ENCODE measurements around the gene CDRT4. TPM values are rescaled to one million over a fixed set of nuclear protein-coding genes. Genes with fewer than 3 reads are reported as not detected.

Gene CDRT4
- not detected for polyA plus RNA-seq (2012; ENCODE audit: low read depth, missing spikeins)

- DNase-seq (ENCODE audit: insufficient read length, low spot score) (no peak), FAIRE-seq (no peak)
- TF ChIP-seq POLR2AphosphoS5 (IDR thresholded peaks at IDR 0.05; ENCODE audit: low read depth, low read length) = no peak
- TF ChIP-seq SPI1 (IDR thresholded peaks at IDR 0.05; ENCODE audit: low read depth, low read length) = no peak
- TF ChIP-seq POU2F2 (IDR thresholded peaks at IDR 0.05; ENCODE audit: low read depth, low read length) = no peak
- no peak for TF ChIP-seq POLR2A (IDR thresholded peaks at IDR 0.05; ENCODE audit: low read depth, low read length)
- no peak for TF ChIP-seq PAX5 (IDR thresholded peaks at IDR 0.05; ENCODE audit: insufficient read depth, low read length, severe bottlenecking)
- TF ChIP-seq TAF1 (IDR thresholded peaks at IDR 0.05; ENCODE audit: low read depth, low read length) = no peak
Measured at GRCh38 chr17:15467592-15467991, at the start of gene CDRT4. TSS of gene CDRT4 (minus strand) at chr17:15467621. CDS start at chr17:15440238, 27,383 bp downstream.

GRCh38 chr17:15516150-15516549 is 48.7 kb upstream of the CDRT4 start:
- no peak for TF ChIP-seq SPI1 (IDR thresholded peaks at IDR 0.05; ENCODE audit: low read depth, low read length)
- TF ChIP-seq POLR2AphosphoS5 (IDR thresholded peaks at IDR 0.05; ENCODE audit: low read depth, low read length) = no peak
- no peak for TF ChIP-seq POLR2A (IDR thresholded peaks at IDR 0.05; ENCODE audit: low read depth, low read length)
- TF ChIP-seq TAF1 (IDR thresholded peaks at IDR 0.05; ENCODE audit: low read depth, low read length) = no peak
- TF ChIP-seq POU2F2 (IDR thresholded peaks at IDR 0.05; ENCODE audit: low read depth, low read length) = no peak
- TF ChIP-seq PAX5 (IDR thresholded peaks at IDR 0.05; ENCODE audit: insufficient read depth, low read length, severe bottlenecking) = no peak
- no peak for FAIRE-seq

GRCh38 chr17:15514469-15514868 is 47.0 kb upstream of the CDRT4 start:
- DNase-seq (ENCODE audit: insufficient read length, low spot score) (no peak), FAIRE-seq (no peak)

More at GRCh38 chr17:15516150-15516549, 48.7 kb upstream of the CDRT4 start:
- no peak for DNase-seq (ENCODE audit: insufficient read length, low spot score)

DNA sequence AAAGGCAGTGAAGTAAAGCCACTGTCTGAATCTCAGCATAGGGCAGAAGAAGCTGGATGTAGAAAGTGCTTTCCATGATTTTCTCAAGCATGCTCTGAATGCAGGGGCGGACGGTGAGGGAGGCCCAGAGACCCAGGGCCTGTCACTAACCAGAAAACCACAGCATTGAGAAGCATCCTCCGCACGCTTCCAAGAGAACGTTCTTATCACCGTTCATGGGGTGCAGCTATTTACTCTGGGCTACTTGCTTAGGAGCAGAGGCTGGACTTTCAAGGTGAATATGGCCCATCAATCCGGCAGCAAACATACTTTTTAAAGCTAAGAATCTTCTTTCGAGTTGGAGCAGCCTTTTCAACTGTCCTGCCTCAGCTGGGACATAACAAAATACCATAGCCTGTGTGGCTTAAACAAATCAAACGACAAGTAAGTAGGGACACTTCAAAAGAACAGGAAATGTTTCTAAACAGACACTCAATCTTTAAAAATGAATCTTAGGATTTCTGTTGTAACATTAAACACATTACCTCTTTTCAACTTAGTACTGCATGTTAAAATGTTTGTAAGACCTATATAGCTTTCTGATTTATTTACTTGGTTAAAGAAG is 46.5 kb upstream of the CDRT4 start:
- DNase-seq (ENCODE audit: insufficient read length, low spot score) = no peak
- no peak for FAIRE-seq
- no peak for TF ChIP-seq POU2F2 (IDR thresholded peaks at IDR 0.05; ENCODE audit: low read depth, low read length)
- TF ChIP-seq POLR2A (IDR thresholded peaks at IDR 0.05; ENCODE audit: low read depth, low read length) = no peak
- TF ChIP-seq POLR2AphosphoS5 (IDR thresholded peaks at IDR 0.05; ENCODE audit: low read depth, low read length) = no peak
- no peak for TF ChIP-seq PAX5 (IDR thresholded peaks at IDR 0.05; ENCODE audit: insufficient read depth, low read length, severe bottlenecking)
- no peak for TF ChIP-seq TAF1 (IDR thresholded peaks at IDR 0.05; ENCODE audit: low read depth, low read length)
- TF ChIP-seq SPI1 (IDR thresholded peaks at IDR 0.05; ENCODE audit: low read depth, low read length) = no peak

More at GRCh38 chr17:15514469-15514868, 47.0 kb upstream of the CDRT4 start:
- TF ChIP-seq POLR2AphosphoS5 (IDR thresholded peaks at IDR 0.05; ENCODE audit: low read depth, low read length) (no peak), TAF1 (IDR thresholded peaks at IDR 0.05; ENCODE audit: low read depth, low read length) (no peak), PAX5 (IDR thresholded peaks at IDR 0.05; ENCODE audit: insufficient read depth, low read length, severe bottlenecking) (no peak)

DNA sequence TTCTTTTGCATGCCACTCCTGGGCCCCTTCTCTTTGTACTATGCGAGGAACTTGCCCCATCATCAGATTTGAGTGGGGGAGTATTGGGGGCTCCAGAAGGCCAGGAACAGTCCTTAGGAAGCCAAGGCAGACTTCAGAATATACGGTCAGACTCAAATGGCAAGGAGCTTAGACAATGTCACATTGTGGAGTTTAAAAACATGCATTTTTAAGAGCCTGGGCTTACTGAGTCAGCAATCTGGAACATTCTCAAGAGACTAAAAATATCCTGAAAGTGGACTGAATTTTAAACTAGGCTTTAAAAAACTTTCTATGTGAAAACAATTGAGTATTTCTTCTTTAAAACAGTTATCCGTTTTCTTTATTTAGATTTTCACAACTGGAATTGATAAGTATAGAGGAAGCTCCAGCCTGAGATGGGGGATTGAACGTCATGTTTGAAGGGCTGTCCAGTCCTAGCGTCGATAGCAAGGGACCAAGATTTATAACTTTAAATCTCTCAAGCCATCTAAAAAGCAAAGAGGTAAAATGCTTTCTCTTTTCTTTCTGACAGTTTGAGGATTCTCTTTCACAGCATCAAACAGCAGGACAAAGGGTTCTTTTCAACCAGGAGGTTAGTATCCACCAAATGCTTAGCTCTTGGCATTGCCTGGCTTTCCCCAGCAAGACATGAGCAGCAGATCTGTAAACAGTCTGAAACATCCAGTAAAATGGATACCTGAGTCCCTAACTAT is 45.8 kb upstream of the CDRT4 start:
- DNase-seq (ENCODE audit: insufficient read length, low spot score) (no peak), FAIRE-seq (no peak)
- no peak for TF ChIP-seq PAX5 (IDR thresholded peaks at IDR 0.05; ENCODE audit: insufficient read depth, low read length, severe bottlenecking)
- no peak for TF ChIP-seq SPI1 (IDR thresholded peaks at IDR 0.05; ENCODE audit: low read depth, low read length)
- no peak for TF ChIP-seq TAF1 (IDR thresholded peaks at IDR 0.05; ENCODE audit: low read depth, low read length)
- no peak for TF ChIP-seq POU2F2 (IDR thresholded peaks at IDR 0.05; ENCODE audit: low read depth, low read length)
- no peak for TF ChIP-seq POLR2A (IDR thresholded peaks at IDR 0.05; ENCODE audit: low read depth, low read length)
- TF ChIP-seq POLR2AphosphoS5 (IDR thresholded peaks at IDR 0.05; ENCODE audit: low read depth, low read length) = no peak

- DNase-seq (ENCODE audit: insufficient read length, low spot score) (no peak), FAIRE-seq (no peak)
- TF ChIP-seq PAX5 (IDR thresholded peaks at IDR 0.05; ENCODE audit: insufficient read depth, low read length, severe bottlenecking) = no peak
- no peak for TF ChIP-seq SPI1 (IDR thresholded peaks at IDR 0.05; ENCODE audit: low read depth, low read length)
- no peak for TF ChIP-seq POLR2AphosphoS5 (IDR thresholded peaks at IDR 0.05; ENCODE audit: low read depth, low read length)
- no peak for TF ChIP-seq POLR2A (IDR thresholded peaks at IDR 0.05; ENCODE audit: low read depth, low read length)
- TF ChIP-seq POU2F2 (IDR thresholded peaks at IDR 0.05; ENCODE audit: low read depth, low read length) = no peak
- TF ChIP-seq TAF1 (IDR thresholded peaks at IDR 0.05; ENCODE audit: low read depth, low read length) = no peak
Measured at GRCh38 chr17:15512071-15512709, 44.8 kb upstream of the CDRT4 start.

DNA sequence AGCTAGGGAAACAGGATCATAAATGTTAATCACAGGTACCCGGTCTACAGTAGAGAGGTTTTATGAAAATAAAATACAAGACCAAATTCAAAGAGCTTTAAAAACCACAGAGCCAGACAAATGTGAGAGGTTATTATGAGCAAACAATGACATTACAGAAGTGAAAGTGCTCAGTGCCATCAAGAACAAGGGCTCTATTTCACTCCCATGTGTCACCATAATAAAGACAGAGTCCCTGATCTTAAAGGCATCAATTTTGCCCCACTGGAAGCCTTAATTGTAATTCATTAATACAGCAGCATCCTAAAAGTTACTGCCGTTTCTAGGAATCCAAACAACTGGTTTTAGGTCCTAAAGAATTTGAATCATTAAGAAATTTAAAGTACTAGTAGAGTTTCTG is 43.7 kb upstream of the CDRT4 start:
- TF ChIP-seq SPI1 (IDR thresholded peaks at IDR 0.05; ENCODE audit: low read depth, low read length) (peak; percentile 59), POLR2AphosphoS5 (IDR thresholded peaks at IDR 0.05; ENCODE audit: low read depth, low read length) (no peak)
- DNase-seq (ENCODE audit: insufficient read length, low spot score) (no peak), FAIRE-seq (no peak)

DNA sequence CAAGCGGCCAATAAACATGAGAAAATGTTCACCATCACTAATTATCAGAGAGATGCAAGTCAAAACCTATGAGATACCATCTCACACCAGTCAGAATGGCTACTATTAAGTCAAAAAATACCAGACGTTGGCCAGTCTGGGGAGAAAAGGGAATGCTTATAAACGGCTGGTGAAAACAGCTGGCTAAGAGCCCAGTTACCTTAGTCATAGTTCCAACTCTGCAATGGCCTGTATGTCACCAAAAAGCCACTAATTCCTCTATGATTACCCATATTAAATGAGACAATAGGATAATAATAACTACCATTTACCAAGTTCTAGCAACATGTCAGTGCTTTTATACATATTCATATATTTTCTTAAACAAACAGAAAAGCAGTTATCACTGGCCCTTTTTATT is 42.9 kb upstream of the CDRT4 start:
- TF ChIP-seq POLR2A (IDR thresholded peaks at IDR 0.05; ENCODE audit: low read depth, low read length) = no peak
- no peak for TF ChIP-seq TAF1 (IDR thresholded peaks at IDR 0.05; ENCODE audit: low read depth, low read length)
- no peak for TF ChIP-seq SPI1 (IDR thresholded peaks at IDR 0.05; ENCODE audit: low read depth, low read length)
- no peak for TF ChIP-seq POLR2AphosphoS5 (IDR thresholded peaks at IDR 0.05; ENCODE audit: low read depth, low read length)
- no peak for TF ChIP-seq POU2F2 (IDR thresholded peaks at IDR 0.05; ENCODE audit: low read depth, low read length)
- no peak for TF ChIP-seq PAX5 (IDR thresholded peaks at IDR 0.05; ENCODE audit: insufficient read depth, low read length, severe bottlenecking)
- no peak for FAIRE-seq
- no peak for DNase-seq (ENCODE audit: insufficient read length, low spot score)

DNA sequence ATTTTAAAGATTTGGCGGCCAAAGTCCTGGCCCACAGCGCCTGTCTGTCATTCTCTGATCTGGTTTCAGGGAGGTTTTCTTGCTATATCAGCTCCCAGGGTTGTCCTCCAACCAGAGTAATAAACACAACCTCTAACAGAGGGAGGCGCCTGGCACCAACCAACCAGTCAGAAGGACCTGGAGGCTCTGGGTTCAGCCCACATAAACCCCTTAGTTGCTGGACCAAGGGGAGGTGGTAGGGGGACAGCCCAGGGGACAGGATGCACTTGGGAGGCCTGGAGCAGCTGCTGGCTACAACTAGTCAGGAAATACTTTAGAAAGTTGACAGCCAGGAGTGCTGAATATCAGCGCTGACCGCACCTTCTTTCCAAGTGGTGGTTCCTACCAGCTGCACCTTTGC is 41.7 kb upstream of the CDRT4 start:
- DNase-seq (ENCODE audit: insufficient read length, low spot score) (no peak), FAIRE-seq (no peak)
- TF ChIP-seq TAF1 (IDR thresholded peaks at IDR 0.05; ENCODE audit: low read depth, low read length) (no peak), POLR2AphosphoS5 (IDR thresholded peaks at IDR 0.05; ENCODE audit: low read depth, low read length) (no peak), SPI1 (IDR thresholded peaks at IDR 0.05; ENCODE audit: low read depth, low read length) (no peak), POU2F2 (IDR thresholded peaks at IDR 0.05; ENCODE audit: low read depth, low read length) (no peak), PAX5 (IDR thresholded peaks at IDR 0.05; ENCODE audit: insufficient read depth, low read length, severe bottlenecking) (no peak), POLR2A (IDR thresholded peaks at IDR 0.05; ENCODE audit: low read depth, low read length) (no peak)

Data from GM12891 (cell line).